ENCODE results near the gene STOM. TPM values are rescaled to one million over a fixed set of nuclear protein-coding genes. Genes with fewer than 3 reads are reported as not detected.

Gene STOM
- polyA plus RNA-seq, 3 donors: 80.2 to 87.5 (median 81.9) TPM

GRCh38 chr9:121359351-121360294, 10.4 kb downstream of the STOM start:
- no peak for DNase-seq (ENCODE audit: extremely low read depth in 1 of 11, low read depth in 9 of 11, low spot score in 4 of 11)

GRCh38 chr9:121358751-121359150, 11.3 kb downstream of the STOM start:
- DNase-seq (ENCODE audit: extremely low read depth in 1 of 11, low read depth in 9 of 11, low spot score in 4 of 11): no peak

- no peak for DNase-seq (ENCODE audit: extremely low read depth in 1 of 11, low read depth in 9 of 11, low spot score in 4 of 11)
Observed at GRCh38 chr9:121357011-121357410, 13.0 kb downstream of the STOM start.

- no peak for DNase-seq (ENCODE audit: extremely low read depth in 1 of 11, low read depth in 9 of 11, low spot score in 4 of 11)
Observed at GRCh38 chr9:121354762-121355161, 15.3 kb downstream of the STOM start.

GRCh38 chr9:121354141-121354540, 15.9 kb downstream of the STOM start:
- no peak for DNase-seq (ENCODE audit: extremely low read depth in 1 of 11, low read depth in 9 of 11, low spot score in 4 of 11)

- DNase-seq (ENCODE audit: extremely low read depth in 1 of 11, low read depth in 9 of 11, low spot score in 4 of 11): no peak
Observed at GRCh38 chr9:121353241-121354061, 16.6 kb downstream of the STOM start.

- peak in 1 of 11 donors; percentile 66 for DNase-seq (ENCODE audit: extremely low read depth in 1 of 11, low read depth in 9 of 11, low spot score in 4 of 11)
Observed at GRCh38 chr9:121350993-121351561, 19.0 kb downstream of the STOM start.

GRCh38 chr9:121350036-121350435, 20.0 kb downstream of the STOM start:
- no peak for DNase-seq (ENCODE audit: extremely low read depth in 1 of 11, low read depth in 9 of 11, low spot score in 4 of 11)

GRCh38 chr9:121349009-121349408, 21.0 kb downstream of the STOM start:
- DNase-seq (ENCODE audit: extremely low read depth in 1 of 11, low read depth in 9 of 11, low spot score in 4 of 11): no peak

- DNase-seq (ENCODE audit: extremely low read depth in 1 of 11, low read depth in 9 of 11, low spot score in 4 of 11): no peak
Observed at GRCh38 chr9:121348221-121348620, 21.8 kb downstream of the STOM start.

GRCh38 chr9:121345070-121345469, 25.0 kb downstream of the STOM start:
- no peak for DNase-seq (ENCODE audit: extremely low read depth in 1 of 11, low read depth in 9 of 11, low spot score in 4 of 11)

GRCh38 chr9:121344184-121344583, 25.9 kb downstream of the STOM start:
- DNase-seq (ENCODE audit: extremely low read depth in 1 of 11, low read depth in 9 of 11, low spot score in 4 of 11): no peak

GRCh38 chr9:121340676-121341392, 29.2 kb downstream of the STOM start:
- no peak for DNase-seq (ENCODE audit: extremely low read depth in 1 of 11, low read depth in 9 of 11, low spot score in 4 of 11)

GRCh38 chr9:121339437-121339836, 30.6 kb downstream of the STOM start:
- DNase-seq (ENCODE audit: extremely low read depth in 1 of 11, low read depth in 9 of 11, low spot score in 4 of 11): no peak

GRCh38 chr9:121336665-121337064, 33.4 kb downstream of the STOM start:
- no peak for DNase-seq (ENCODE audit: extremely low read depth in 1 of 11, low read depth in 9 of 11, low spot score in 4 of 11)

GRCh38 chr9:121333950-121334773, 35.9 kb downstream of the STOM start:
- DNase-seq (ENCODE audit: extremely low read depth in 1 of 11, low read depth in 9 of 11, low spot score in 4 of 11): no peak

- no peak for DNase-seq (ENCODE audit: extremely low read depth in 1 of 11, low read depth in 9 of 11, low spot score in 4 of 11)
Observed at GRCh38 chr9:121331992-121332685, 37.9 kb downstream of the STOM start.

- no peak for DNase-seq (ENCODE audit: extremely low read depth in 1 of 11, low read depth in 9 of 11, low spot score in 4 of 11)
Observed at GRCh38 chr9:121331549-121331948, 38.5 kb downstream of the STOM start.
